Spinal cord (tissue), 10 donors: ENCODE measurements around the gene PPP4R2. TPM values are rescaled to one million over a fixed set of nuclear protein-coding genes. Genes with fewer than 3 reads are reported as not detected.
A peak's percentile ranks its signal among the peaks of the same experiment; 100 is the strongest.

ENCODE experiments used
- DNase-seq, 6 donors: peaks; one replicate each; pipeline versions ENCODE4 v3.0.0 to v3.0.0-alpha.2; 2013 to 2015; ENCODE audit warnings: low spot score in 6 of 6, low read depth in 4 of 6
- H3K27ac ChIP-seq: one replicate; pipeline ENCODE4 v1.5.1; 2013; ENCODE audit warnings: low read depth, low read length, control low read depth
- H3K27me3 ChIP-seq: one replicate; pipeline ENCODE4 v1.6.1; 2013; ENCODE audit warnings: low read length; ENCODE audit not compliant: control insufficient read depth, insufficient read depth
- H3K36me3 ChIP-seq: one replicate; pipeline ENCODE4 v1.6.1; 2013; ENCODE audit warnings: low read length; ENCODE audit not compliant: control insufficient read depth, insufficient read depth
- H3K4me1 ChIP-seq: one replicate; pipeline ENCODE4 v1.6.1; 2013; ENCODE audit warnings: low read length; ENCODE audit not compliant: control insufficient read depth, insufficient read depth
- H3K4me3 ChIP-seq: one replicate; pipeline ENCODE4 v1.5.1; 2013; ENCODE audit warnings: low read depth, low read length, control low read depth
- H3K9me3 ChIP-seq: one replicate; pipeline ENCODE4 v1.6.1; 2013; ENCODE audit warnings: low read length; ENCODE audit not compliant: control insufficient read depth, insufficient read depth
- WGBS: methylation state at CpG from one replicate; pipeline ENCODE4 v1.1.5; 2013; ENCODE audit warnings: missing lambda C conversion rate; ENCODE audit not compliant: insufficient coverage; 5-methylcytosine and 5-hydroxymethylcytosine counted together
- long read RNA-seq, 4 donors: transcript quantifications; one replicate each; lab custom pipeline, GENCODE V29; 2026
- polyA plus RNA-seq, 2 donors: library from polyadenylated mRNA; unstranded; fragments of 120-200 nt; gene quantifications; one replicate each; pipeline ENCODE4 v1.2.1, GENCODE V29; 2013; ENCODE audit not compliant: insufficient read length in 2 of 2
- total RNA-seq, 2 donors: library from RNA; depleted of rRNA in 1 of 2; stranded (reverse); fragments of 120-200 nt in 1 of 2; fragments of >200 nt in 1 of 2; gene quantifications; one replicate each; pipeline versions ENCODE4 v1.2.3 to v1.2.4, GENCODE V29; 2013 to 2014
- donor health status: healthy.

The PPP4R2 gene, protein sequence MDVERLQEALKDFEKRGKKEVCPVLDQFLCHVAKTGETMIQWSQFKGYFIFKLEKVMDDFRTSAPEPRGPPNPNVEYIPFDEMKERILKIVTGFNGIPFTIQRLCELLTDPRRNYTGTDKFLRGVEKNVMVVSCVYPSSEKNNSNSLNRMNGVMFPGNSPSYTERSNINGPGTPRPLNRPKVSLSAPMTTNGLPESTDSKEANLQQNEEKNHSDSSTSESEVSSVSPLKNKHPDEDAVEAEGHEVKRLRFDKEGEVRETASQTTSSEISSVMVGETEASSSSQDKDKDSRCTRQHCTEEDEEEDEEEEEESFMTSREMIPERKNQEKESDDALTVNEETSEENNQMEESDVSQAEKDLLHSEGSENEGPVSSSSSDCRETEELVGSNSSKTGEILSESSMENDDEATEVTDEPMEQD
- total RNA-seq: 10 to 100 TPM; 71.1 to 94.7 TPM
- polyA plus RNA-seq: 10 to 100 TPM; 37.7 to 46.5 TPM
- long read RNA-seq, donor 1, full-length matches to known transcripts: 19 of 24 reads
- long read RNA-seq, donor 1, partial matches to known transcripts: 5 of 24 reads
- long read RNA-seq, donor 1, other reads (novel, unspliced or antisense): 0 of 24 reads
- long read RNA-seq, donor 2, full-length matches to known transcripts: 4 of 10 reads
- long read RNA-seq, donor 2, partial matches to known transcripts: 6 of 10 reads
- long read RNA-seq, donor 2, other reads (novel, unspliced or antisense): 0 of 10 reads
- long read RNA-seq, donor 3, full-length matches to known transcripts: 11 of 11 reads
- long read RNA-seq, donor 3, partial matches to known transcripts: 0 of 11 reads
- long read RNA-seq, donor 3, other reads (novel, unspliced or antisense): 0 of 11 reads
- long read RNA-seq, donor 4, full-length matches to known transcripts: 15 of 20 reads
- long read RNA-seq, donor 4, partial matches to known transcripts: 5 of 20 reads
- long read RNA-seq, donor 4, other reads (novel, unspliced or antisense): 0 of 20 reads

DNA sequence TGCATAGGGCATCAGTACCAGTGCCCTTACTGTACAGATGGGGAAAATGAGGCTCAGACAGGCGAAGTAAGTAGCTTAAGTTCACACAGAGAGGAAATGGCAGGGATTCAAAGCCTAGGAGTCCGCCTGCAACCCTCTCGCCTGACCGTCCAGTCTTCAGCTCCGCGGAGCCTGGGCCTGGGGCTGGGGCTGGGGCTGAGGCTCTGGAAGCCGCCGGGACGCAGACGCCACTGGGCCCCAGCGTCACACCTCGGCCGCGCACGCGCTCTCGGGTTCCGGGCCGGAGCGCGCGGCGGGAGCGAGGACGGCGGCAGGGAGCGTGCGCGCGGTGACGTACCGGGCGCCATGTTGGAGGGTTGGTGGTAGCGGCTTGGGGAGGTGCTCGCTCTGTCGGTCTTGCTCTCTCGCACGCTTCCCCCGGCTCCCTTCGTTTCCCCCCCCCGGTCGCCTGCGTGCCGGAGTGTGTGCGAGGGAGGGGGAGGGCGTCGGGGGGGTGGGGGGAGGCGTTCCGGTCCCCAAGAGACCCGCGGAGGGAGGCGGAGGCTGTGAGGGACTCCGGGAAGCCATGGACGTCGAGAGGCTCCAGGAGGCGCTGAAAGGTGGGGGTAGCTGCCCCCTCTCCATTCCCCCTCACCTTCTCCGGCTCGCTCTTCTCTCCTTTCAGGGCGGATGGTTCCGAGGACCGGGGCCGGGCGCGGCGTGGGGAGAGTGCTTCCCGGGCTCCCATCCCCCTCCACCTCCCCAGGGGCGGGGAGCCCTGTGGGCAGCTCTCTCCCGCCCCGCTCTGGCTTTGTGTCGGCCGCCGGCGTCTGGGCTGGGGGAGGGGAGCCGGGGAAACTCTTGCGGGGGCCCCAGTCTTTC, at the start of gene PPP4R2:
Gene PPP4R2 (plus strand): TSS at position 339 of the 861 bp plus-strand sequence. CDS start 227 bp downstream, at position 566.
- peak; percentile 74 to 97 (median 83) for DNase-seq
- no peaks in the 10 kb centered on the region for H3K9me3 ChIP-seq
- H3K27me3 ChIP-seq: no peaks in the 10 kb centered on the region
- H3K4me3 ChIP-seq: peak within 1 kb of the TSS; percentile 89
- H3K4me1 ChIP-seq: peaks cover 8% of the 10 kb centered on the region
- H3K36me3 ChIP-seq: peaks cover 5% of the 10 kb centered on the region
- H3K27ac ChIP-seq: peak within 1 kb of the TSS; percentile 96
- WGBS: under 1% methylated on average over 48 of the region's 75 CpGs

DNA sequence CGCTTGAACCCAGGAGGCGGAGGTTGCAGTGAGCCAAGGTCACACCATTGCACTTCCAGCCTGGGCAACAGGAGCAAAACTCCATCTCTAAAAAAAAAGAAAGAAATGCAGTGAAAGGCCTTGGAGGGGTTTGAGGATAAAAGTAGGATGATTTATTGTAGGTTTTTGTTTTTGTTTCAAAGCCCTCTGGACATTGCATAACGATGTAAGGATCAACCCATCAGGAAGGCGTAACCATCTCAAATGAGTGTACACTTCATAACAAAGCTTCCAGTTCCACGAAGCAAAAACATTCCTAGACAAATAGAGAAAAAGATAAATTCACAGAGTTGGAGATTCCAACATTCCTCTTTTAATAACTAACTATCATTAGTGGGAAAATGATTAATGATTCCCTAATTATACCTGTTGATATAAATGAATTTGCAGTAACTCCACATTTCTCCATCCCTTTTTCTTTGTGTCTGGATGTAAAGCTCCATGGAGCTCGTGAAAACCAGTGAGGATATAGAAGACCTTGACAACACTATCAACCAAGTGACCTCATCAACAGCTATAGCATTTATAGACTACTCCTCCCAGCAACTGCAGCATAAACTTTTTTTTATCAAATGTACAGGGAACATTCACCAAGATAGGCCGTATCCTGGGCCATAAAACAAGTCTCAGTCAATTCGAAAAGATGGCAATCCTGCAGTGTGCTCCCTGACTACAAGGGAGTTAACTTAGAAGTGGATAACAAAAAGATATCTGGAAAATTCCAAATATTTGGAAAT, 48.7 kb upstream of the PPP4R2 start:
- H3K27ac ChIP-seq: no peak overlapping the region

DNA sequence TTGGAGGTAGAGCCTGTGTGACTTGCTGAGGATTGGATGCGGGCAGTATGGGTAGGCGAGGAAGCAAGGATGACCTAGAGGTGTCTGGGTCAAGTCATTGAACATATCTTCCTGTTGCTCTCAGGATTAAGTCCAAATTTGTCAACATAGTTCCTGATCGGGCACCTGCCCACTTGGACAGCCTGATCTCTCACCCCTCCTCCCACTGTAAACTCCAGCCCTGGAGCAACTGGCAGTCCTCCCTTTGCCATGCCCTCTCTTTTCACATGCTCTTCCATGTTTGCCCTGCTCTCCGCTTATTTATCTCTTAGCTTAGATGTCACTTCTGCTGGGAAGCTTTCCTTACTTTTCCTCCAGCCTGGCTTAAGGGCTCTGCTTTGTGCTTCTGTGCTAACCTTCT, 47.6 kb upstream of the PPP4R2 start:
- H3K9me3 ChIP-seq: no peaks in the 10 kb centered on the region
- peaks cover 3% of the 10 kb centered on the region for H3K4me1 ChIP-seq
- WGBS: 97% methylated on average over 2 of the region's 4 CpGs
- H3K27me3 ChIP-seq: no peaks in the 10 kb centered on the region
- H3K27ac ChIP-seq: no peak overlapping the region
- H3K36me3 ChIP-seq: no peaks in the 10 kb centered on the region
- no peak overlapping the region for H3K4me3 ChIP-seq
- no peak for DNase-seq

More for the DNA sequence above, 48.7 kb upstream of the PPP4R2 start:
- no peak overlapping the region for H3K4me3 ChIP-seq
- WGBS: 80% methylated on average over 1 of the region's 8 CpGs
- no peaks in the 10 kb centered on the region for H3K36me3 ChIP-seq
- no peak for DNase-seq
- H3K27me3 ChIP-seq: no peaks in the 10 kb centered on the region
- H3K4me1 ChIP-seq: peaks cover 3% of the 10 kb centered on the region
- no peaks in the 10 kb centered on the region for H3K9me3 ChIP-seq

DNA sequence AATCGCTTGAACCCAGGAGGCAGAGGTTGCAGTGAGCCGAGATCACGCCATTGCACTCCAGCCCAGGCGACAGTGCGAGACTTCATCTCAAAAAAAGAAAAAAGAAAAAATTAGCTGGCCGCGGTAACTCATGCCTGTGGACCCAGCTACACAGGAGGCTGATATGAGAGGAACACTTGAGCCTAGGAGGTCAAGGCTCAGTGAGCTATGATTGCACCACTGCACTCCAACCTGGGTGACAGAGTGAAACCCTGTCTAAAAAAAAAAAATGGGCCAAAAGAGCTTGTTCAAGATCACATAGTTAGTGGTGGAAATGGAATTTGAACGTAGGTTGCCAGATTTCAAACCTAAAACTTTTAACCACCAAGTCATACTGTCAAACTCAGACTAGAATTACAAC, 46.2 kb upstream of the PPP4R2 start:
- no peaks in the 10 kb centered on the region for H3K36me3 ChIP-seq
- no peaks in the 10 kb centered on the region for H3K27me3 ChIP-seq

DNA sequence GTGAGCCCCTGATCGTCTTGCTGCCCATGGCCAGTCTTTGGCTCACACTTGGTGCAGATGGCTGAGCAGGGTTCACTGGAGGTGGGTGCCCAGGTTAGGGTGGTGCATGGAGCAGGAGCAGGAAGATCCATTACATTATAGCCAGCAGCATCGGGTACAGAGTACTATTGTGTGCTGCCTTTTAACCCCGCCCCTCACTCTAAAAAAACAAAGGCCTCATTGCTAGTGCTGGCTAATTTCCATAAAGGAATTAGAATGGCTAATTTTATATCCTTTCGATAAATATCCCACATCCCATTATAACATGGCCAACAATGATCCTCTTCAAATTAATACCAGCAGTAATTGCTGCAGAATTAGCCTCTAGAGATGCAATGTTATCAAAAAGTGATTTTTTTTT, 45.8 kb upstream of the PPP4R2 start:
- no peaks in the 10 kb centered on the region for H3K9me3 ChIP-seq
- peaks cover 3% of the 10 kb centered on the region for H3K4me1 ChIP-seq
- H3K36me3 ChIP-seq: no peaks in the 10 kb centered on the region
- H3K4me3 ChIP-seq: no peak overlapping the region
- peak in 1 of 6 donors; percentile 20 for DNase-seq
- whole genome bisulfite sequencing: 78% methylated on average over 1 of the region's 4 CpGs
- H3K27ac ChIP-seq: no peak overlapping the region
- no peaks in the 10 kb centered on the region for H3K27me3 ChIP-seq

More for the DNA sequence above, 46.2 kb upstream of the PPP4R2 start:
- WGBS: 97% methylated on average over 6 of the region's 8 CpGs
- no peak overlapping the region for H3K27ac ChIP-seq
- H3K4me1 ChIP-seq: peaks cover 3% of the 10 kb centered on the region
- no peaks in the 10 kb centered on the region for H3K9me3 ChIP-seq
- H3K4me3 ChIP-seq: no peak overlapping the region
- DNase-seq: no peak

DNA sequence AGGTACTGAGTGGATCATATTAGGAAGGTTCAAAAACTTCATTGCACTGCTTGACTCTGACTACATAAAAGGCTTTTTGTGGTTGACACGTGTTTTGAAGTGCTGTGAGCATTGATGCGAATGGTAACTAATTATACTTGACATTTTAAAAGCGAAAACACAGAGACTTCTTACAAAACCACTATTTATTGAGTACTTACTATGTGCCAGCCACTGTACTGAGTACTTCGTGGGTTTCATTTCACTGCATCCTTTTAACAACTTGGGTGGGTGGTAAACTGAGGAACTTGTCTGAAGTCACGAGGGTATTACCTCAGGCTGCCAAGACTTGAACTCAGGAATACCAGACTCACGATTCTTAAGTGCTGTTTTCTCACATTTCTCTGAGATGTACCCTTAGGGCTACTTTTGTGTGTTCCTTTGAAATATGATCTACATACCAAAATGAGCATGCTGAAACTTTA, 45.3 kb upstream of the PPP4R2 start:
- H3K27ac ChIP-seq: no peak overlapping the region
- no CpG with 5 or more reads among the region's 6 CpGs for WGBS

DNA sequence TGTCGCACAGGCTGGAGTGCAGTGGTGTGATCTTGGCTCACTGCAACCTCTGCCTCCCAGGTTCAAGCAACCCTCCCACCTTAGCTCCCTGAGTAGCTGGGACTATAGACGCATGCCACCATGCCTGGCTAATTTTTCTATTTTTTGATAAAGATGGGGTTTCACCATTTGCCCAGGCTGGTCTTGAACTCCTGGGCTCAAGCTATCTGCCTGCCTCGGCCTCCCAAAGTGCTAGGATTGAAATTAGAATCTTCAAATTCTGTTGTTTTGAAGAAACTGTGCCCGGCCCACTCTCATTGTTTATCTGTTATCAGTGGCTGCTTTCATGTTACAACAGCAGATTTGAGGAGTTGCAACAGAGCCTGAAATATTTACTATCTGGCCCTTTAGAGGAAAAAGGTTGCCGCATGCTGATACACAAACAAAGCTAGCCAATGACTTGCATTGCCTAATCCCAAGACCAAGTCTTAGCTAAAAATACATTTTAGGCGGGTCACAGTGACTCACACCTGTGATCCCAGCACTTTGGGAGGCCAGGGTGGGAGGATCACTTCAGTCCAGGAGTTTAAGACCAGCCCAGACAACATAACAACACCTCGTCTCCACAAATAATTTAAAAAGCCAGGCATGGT, 43.2 kb upstream of the PPP4R2 start:
- no peak for DNase-seq
- no peak overlapping the region for H3K4me3 ChIP-seq
- 100% methylated on average over 3 of the region's 7 CpGs for WGBS
- H3K36me3 ChIP-seq: no peaks in the 10 kb centered on the region
- H3K27me3 ChIP-seq: no peaks in the 10 kb centered on the region
- no peak overlapping the region for H3K27ac ChIP-seq
- no peaks in the 10 kb centered on the region for H3K9me3 ChIP-seq
- H3K4me1 ChIP-seq: peaks cover 7% of the 10 kb centered on the region

More for the DNA sequence above, 45.3 kb upstream of the PPP4R2 start:
- Histone ChIP-seq H3K27me3 (no peaks in the 10 kb centered on the region), H3K4me3 (no peak overlapping the region), H3K4me1 (peaks cover 3% of the 10 kb centered on the region), H3K36me3 (no peaks in the 10 kb centered on the region), H3K9me3 (no peaks in the 10 kb centered on the region)
- DNase-seq: no peak

DNA sequence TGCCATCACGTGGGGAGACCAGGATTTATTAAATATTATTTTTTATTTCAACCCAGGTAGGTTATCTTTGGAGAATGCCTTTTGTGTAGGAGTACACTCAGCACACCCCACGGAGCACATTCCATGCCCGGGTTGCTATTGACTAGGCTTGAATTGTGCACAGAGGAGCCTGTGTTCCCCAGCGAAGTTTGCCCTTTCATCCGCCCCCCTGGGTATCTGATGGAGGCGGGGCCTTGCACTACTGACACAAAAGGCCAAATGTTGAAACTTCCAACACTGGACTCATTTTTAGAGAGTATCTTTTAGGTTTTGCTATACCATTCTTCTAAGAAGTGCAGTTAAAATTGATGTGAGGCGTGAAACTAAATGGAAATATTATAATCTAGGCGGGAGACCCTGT, 39.3 kb upstream of the PPP4R2 start:
- Histone ChIP-seq H3K4me1 (peaks cover 10% of the 10 kb centered on the region), H3K27me3 (no peaks in the 10 kb centered on the region), H3K27ac (peak overlapping the region; percentile 83), H3K4me3 (no peak overlapping the region), H3K36me3 (no peaks in the 10 kb centered on the region), H3K9me3 (no peaks in the 10 kb centered on the region)
- WGBS: 52% methylated on average over 4 of the region's 8 CpGs
- DNase-seq: peak in 2 of 6 donors; percentile 20 to 53
